HFFc6 (cell line): ENCODE measurements around the gene ELOVL1. TPM values are rescaled to one million over a fixed set of nuclear protein-coding genes. Genes with fewer than 3 reads are reported as not detected.

Experiments
- DNase-seq: peaks from one replicate; pipeline ENCODE4 v3.0.0-alpha.2; 2018
- H3K27ac Mint-ChIP-seq: 2 replicates; pipeline ENCODE4 v1.8.0; 2020; ENCODE audit warnings: mild to moderate bottlenecking, mixed read lengths
- H3K27me3 Mint-ChIP-seq: 2 replicates; pipeline ENCODE4 v1.8.0; 2021; ENCODE audit warnings: mild to moderate bottlenecking, moderate library complexity, mixed read lengths; ENCODE audit not compliant: insufficient read depth
- H3K36me3 Mint-ChIP-seq: 2 replicates; pipeline ENCODE4 v1.8.0; 2021; ENCODE audit warnings: low read depth, mixed read lengths
- H3K4me1 Mint-ChIP-seq: 2 replicates; pipeline ENCODE4 v1.8.0; 2020; ENCODE audit warnings: low read depth, mixed read lengths
- H3K4me3 Mint-ChIP-seq: 2 replicates; pipeline ENCODE4 v1.8.0; 2020; ENCODE audit warnings: mild to moderate bottlenecking, moderate library complexity, mixed read lengths
- H3K9me3 Mint-ChIP-seq: 2 replicates; pipeline ENCODE4 v1.8.0; 2020; ENCODE audit warnings: mild to moderate bottlenecking, mixed read lengths
- total RNA-seq, 6 experiments: library from RNA; stranded (reverse); fragmentation: NEBNext Ultra II Directional; extraction: Animal tissue kit (Norgen Biotek cat#: 25700); gene quantifications; 2 replicates in 1 of 6; 3 replicates in 5 of 6; pipeline ENCODE4 v1.2.3, GENCODE V29; 2021
- TF ChIP-seq, protein P1 (sequence below): fragments of 200-600 bp; sonication (generic); IDR thresholded peaks from 2 replicates; pipeline ENCODE4 v1.5.0; 2021; ENCODE audit warnings: antibody characterized with exemption, mild to moderate bottlenecking

Gene ELOVL1
- total RNA-seq, 6 experiments from 2014 or later = 137 to 185 (median 160) TPM

DNA sequence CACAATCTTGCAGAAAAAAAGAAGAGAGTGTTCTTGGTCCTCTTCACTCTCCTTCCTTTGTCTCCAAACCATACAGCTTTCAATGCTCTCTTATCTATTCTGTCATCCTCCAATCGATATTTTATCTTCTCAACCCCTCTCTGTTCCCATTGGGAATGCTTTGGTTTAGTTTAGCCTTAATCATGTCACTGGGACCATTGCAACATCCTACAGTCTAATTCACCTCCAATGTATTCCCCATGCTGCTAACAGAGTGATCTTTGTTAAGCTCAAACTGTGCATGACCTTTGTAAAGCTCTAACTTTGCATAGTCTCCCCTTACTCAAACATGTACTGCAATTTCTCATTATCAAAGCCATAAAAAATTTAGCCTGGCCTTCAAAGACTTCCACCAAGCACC lies 27.3 kb downstream of the ELOVL1 start:
- no peaks in the 10 kb centered on the region for H3K9me3 Mint-ChIP-seq
- TF ChIP-seq, protein P1, sequence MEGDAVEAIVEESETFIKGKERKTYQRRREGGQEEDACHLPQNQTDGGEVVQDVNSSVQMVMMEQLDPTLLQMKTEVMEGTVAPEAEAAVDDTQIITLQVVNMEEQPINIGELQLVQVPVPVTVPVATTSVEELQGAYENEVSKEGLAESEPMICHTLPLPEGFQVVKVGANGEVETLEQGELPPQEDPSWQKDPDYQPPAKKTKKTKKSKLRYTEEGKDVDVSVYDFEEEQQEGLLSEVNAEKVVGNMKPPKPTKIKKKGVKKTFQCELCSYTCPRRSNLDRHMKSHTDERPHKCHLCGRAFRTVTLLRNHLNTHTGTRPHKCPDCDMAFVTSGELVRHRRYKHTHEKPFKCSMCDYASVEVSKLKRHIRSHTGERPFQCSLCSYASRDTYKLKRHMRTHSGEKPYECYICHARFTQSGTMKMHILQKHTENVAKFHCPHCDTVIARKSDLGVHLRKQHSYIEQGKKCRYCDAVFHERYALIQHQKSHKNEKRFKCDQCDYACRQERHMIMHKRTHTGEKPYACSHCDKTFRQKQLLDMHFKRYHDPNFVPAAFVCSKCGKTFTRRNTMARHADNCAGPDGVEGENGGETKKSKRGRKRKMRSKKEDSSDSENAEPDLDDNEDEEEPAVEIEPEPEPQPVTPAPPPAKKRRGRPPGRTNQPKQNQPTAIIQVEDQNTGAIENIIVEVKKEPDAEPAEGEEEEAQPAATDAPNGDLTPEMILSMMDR = no peak
- H3K36me3 Mint-ChIP-seq = no peaks in the 10 kb centered on the region
- DNase-seq = no peak
- H3K4me1 Mint-ChIP-seq = peaks cover 6% of the 10 kb centered on the region; the same call in 1 of the 2 replicates
- H3K27me3 Mint-ChIP-seq = peaks cover 16% of the 10 kb centered on the region
- no peak overlapping the region for H3K27ac Mint-ChIP-seq
- no peak overlapping the region for H3K4me3 Mint-ChIP-seq

DNA sequence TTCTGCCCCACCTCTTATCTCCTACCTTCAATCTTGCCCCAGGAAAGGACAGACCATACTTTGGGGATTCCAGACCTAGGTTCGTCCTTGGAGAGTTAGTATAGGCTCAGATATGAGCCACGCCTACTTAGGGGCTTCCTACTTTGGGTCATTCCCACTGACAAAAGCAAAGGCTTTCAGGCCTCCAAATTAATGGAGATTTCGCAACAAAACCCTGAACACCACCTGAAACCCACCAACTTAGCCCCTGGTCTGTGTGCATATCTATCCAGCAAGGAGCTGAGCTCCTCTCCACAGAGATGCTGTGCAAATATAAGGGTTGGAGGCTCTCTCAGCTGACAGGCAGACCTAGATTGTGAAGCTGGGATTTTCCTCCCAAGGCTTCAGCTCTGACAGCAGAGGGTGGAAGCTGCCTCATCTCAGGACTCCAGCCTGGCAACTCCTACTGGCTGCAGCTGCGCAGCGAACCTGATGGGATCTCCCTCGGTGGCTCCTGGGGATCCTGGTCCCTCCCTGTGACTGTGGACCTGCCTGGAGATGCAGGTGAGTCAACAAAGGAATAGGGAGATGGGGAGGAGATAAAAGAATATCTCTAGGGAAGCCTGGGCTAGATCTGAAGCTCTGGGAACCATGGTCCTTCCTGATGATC lies 28.1 kb downstream of the ELOVL1 start:
- DNase-seq = no peak
- no peak overlapping the region for H3K27ac Mint-ChIP-seq
- H3K36me3 Mint-ChIP-seq = no peaks in the 10 kb centered on the region
- no peaks in the 10 kb centered on the region for H3K4me1 Mint-ChIP-seq
- H3K9me3 Mint-ChIP-seq = no peaks in the 10 kb centered on the region
- H3K27me3 Mint-ChIP-seq = peaks cover 16% of the 10 kb centered on the region
- TF ChIP-seq, protein P1 = no peak
- H3K4me3 Mint-ChIP-seq = no peak overlapping the region

DNA sequence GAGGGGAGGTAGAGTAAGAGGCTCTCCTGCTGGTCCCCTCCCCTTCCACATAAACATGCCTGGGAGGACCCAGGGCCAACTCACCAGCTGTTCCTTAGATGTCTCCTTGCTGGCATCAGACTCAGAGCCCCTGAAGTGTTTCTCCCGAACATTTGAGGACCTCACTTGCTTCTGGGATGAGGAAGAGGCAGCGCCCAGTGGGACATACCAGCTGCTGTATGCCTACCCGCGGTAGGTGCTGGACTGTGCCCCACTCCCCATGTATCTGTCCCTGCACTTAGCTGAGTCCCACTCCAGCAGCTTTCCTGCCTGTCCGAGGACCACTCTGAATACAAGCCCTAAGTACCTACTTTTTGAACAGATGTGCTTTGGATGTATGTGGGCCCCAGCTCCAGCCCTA lies 29.8 kb downstream of the ELOVL1 start:
- Mint-ChIP-seq H3K27me3 (peaks cover 16% of the 10 kb centered on the region), H3K4me3 (no peak overlapping the region), H3K36me3 (no peaks in the 10 kb centered on the region), H3K4me1 (no peaks in the 10 kb centered on the region), H3K27ac (no peak overlapping the region), H3K9me3 (no peaks in the 10 kb centered on the region)
- TF ChIP-seq, protein P1 = no peak
- DNase-seq = no peak

DNA sequence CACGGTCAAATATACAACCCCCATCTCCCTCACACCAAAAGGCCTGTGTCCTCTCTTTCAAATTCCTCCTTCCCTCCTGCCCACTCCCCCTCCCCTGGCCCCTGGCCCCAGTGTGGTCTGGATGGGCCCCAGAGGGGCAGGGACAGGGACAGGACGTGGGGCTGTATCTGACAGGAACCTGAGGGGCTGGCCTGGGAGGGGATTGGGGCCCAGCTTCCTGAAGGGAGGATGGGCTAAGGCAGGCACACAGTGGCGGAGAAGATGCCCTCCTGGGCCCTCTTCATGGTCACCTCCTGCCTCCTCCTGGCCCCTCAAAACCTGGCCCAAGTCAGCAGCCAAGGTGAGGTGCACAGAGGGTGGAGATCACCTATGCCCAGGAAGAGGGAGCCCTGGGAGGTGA lies 30.2 kb downstream of the ELOVL1 start, which contains the start of gene MPL:
TSS of gene MPL (plus strand) at position 231 of the 400 bp plus-strand sequence. CDS start at position 262, 31 bp downstream.
- Mint-ChIP-seq H3K4me1 (no peaks in the 10 kb centered on the region), H3K36me3 (no peaks in the 10 kb centered on the region), H3K9me3 (no peaks in the 10 kb centered on the region), H3K27me3 (peaks cover 16% of the 10 kb centered on the region), H3K4me3 (no peak within 1 kb of the TSS), H3K27ac (no peak within 1 kb of the TSS)
- TF ChIP-seq, protein P1 = no peak
- no peak for DNase-seq

DNA sequence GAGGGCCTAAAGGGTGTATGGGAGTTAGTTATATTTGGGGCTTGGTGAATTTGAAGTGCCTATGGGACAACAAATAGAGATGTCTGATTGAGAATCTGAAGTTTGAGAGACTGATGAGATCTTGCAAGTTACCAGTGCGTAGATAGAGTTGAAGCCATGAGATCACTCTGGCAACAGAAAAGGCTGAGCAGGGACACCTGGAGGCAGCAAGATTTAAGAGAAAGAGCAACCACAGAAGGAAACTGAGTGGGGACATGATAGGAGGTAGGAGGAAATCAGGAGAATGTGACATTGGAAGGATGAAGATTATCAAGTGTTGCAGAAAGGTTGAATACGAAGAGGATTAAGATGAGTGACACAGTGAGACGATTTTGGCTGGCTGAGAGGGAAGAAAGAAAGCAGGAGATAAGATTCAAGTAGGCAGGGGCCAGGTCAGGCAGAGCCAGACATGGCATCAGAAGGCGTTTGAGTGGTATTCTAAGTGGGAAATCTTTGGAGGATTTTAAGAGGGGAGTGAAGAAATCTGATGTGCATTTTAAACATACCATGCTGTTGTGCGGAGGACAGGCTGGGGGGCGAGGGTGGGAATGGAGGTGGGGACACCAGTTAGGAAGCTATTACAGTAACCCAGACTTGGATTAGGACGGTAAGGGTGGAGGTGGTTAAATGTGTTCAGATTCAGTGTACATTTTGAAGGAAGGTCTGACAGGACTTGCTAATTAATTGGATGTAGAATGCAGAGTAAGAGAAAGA lies 33.2 kb downstream of the ELOVL1 start:
- peaks cover 17% of the 10 kb centered on the region for H3K27me3 Mint-ChIP-seq
- no peak overlapping the region for H3K27ac Mint-ChIP-seq
- no peaks in the 10 kb centered on the region for H3K36me3 Mint-ChIP-seq
- no peaks in the 10 kb centered on the region for H3K9me3 Mint-ChIP-seq
- H3K4me3 Mint-ChIP-seq = no peak overlapping the region
- peaks cover 12% of the 10 kb centered on the region for H3K4me1 Mint-ChIP-seq
- TF ChIP-seq, protein P1 = no peak
- no peak for DNase-seq
